Chondrocyte (in vitro differentiated cells): ENCODE data around the gene DUSP15. TPM values are rescaled to one million over a fixed set of nuclear protein-coding genes. Genes with fewer than 3 reads are reported as not detected.

Source experiments
- DNase-seq: peaks from one replicate; pipeline ENCODE4 v3.0.0; 2021; ENCODE audit warnings: mixed read lengths, low spot score
- H3K27ac Mint-ChIP-seq: one replicate; pipeline ENCODE4 v1.8.0; 2021; ENCODE audit warnings: mild to moderate bottlenecking, moderate library complexity, mixed read lengths; ENCODE audit not compliant: unreplicated experiment
- H3K27me3 Mint-ChIP-seq: 2 replicates; pipeline ENCODE4 v1.8.0; 2021; ENCODE audit warnings: low read depth, mixed read lengths
- H3K36me3 Mint-ChIP-seq: 2 replicates; pipeline ENCODE4 v1.8.0; 2021; ENCODE audit warnings: low read depth, mixed read lengths
- H3K4me1 Mint-ChIP-seq: 2 replicates; pipeline ENCODE4 v1.8.0; 2021; ENCODE audit warnings: low read depth, mild to moderate bottlenecking, mixed read lengths
- H3K4me3 Mint-ChIP-seq: one replicate; pipeline ENCODE4 v1.8.0; 2021; ENCODE audit warnings: mild to moderate bottlenecking, moderate library complexity, mixed read lengths; ENCODE audit not compliant: unreplicated experiment
- H3K9me3 Mint-ChIP-seq: 2 replicates; pipeline ENCODE4 v1.8.0; 2021; ENCODE audit warnings: low read depth, mixed read lengths
- CTCF ChIP-seq: fragments of 200-600 bp; sonication (generic); IDR thresholded peaks from 2 replicates; pipeline ENCODE4 v1.5.0; 2021; ENCODE audit warnings: antibody characterized with exemption, mild to moderate bottlenecking, moderate library complexity
- total RNA-seq: library from RNA; stranded (reverse); gene quantifications from 3 replicates; pipeline ENCODE4 v1.2.1, GENCODE V29; 2021

The DUSP15 gene
- total RNA-seq, 1 donor from 2014 or later: 11.5 TPM

GRCh38 chr20:31844737-31845299 is 25.5 kb downstream of the DUSP15 start:
- H3K9me3 Mint-ChIP-seq: no peaks in the 10 kb centered on the region
- H3K27ac Mint-ChIP-seq: no peak overlapping the region
- H3K4me3 Mint-ChIP-seq: no peak overlapping the region
- TF ChIP-seq CTCF: no peak
- H3K36me3 Mint-ChIP-seq: peaks cover 2% of the 10 kb centered on the region
- DNase-seq: no peak
- peaks cover 5% of the 10 kb centered on the region for H3K27me3 Mint-ChIP-seq
- H3K4me1 Mint-ChIP-seq: peaks cover 38% of the 10 kb centered on the region

- Mint-ChIP-seq H3K27me3 (peaks cover 1% of the 10 kb centered on the region), H3K36me3 (peaks cover 2% of the 10 kb centered on the region), H3K4me3 (no peak overlapping the region), H3K9me3 (no peaks in the 10 kb centered on the region), H3K27ac (no peak overlapping the region), H3K4me1 (peaks cover 38% of the 10 kb centered on the region)
- DNase-seq: no peak
- no peak for TF ChIP-seq CTCF
Observed at GRCh38 chr20:31843881-31844280, 26.4 kb downstream of the DUSP15 start.

GRCh38 chr20:31843288-31843687 is 27.0 kb downstream of the DUSP15 start:
- Mint-ChIP-seq H3K27me3 (no peaks in the 10 kb centered on the region), H3K36me3 (peaks cover 2% of the 10 kb centered on the region), H3K4me3 (no peak overlapping the region), H3K4me1 (peaks cover 38% of the 10 kb centered on the region), H3K9me3 (no peaks in the 10 kb centered on the region), H3K27ac (no peak overlapping the region)
- no peak for DNase-seq
- TF ChIP-seq CTCF: no peak

GRCh38 chr20:31842471-31843157 is 27.7 kb downstream of the DUSP15 start:
- H3K27ac Mint-ChIP-seq: no peak overlapping the region

GRCh38 chr20:31841928-31842327 is 28.4 kb downstream of the DUSP15 start:
- DNase-seq: no peak
- Mint-ChIP-seq H3K36me3 (peaks cover 2% of the 10 kb centered on the region), H3K27me3 (no peaks in the 10 kb centered on the region), H3K4me1 (peaks cover 38% of the 10 kb centered on the region), H3K4me3 (no peak overlapping the region), H3K9me3 (no peaks in the 10 kb centered on the region), H3K27ac (no peak overlapping the region)
- TF ChIP-seq CTCF: no peak

More at GRCh38 chr20:31842471-31843157, 27.7 kb downstream of the DUSP15 start:
- TF ChIP-seq CTCF: no peak
- no peak for DNase-seq
- Mint-ChIP-seq H3K4me3 (no peak overlapping the region), H3K36me3 (peaks cover 2% of the 10 kb centered on the region), H3K9me3 (no peaks in the 10 kb centered on the region), H3K4me1 (peaks cover 38% of the 10 kb centered on the region), H3K27me3 (no peaks in the 10 kb centered on the region)
